ENCODE data around the gene PHC1.
"Not testable (repeated sequence)": the region's sequence is repeated elsewhere in the genome, so short reads cannot be mapped to it uniquely, and the experiment has no call there.

PHC1 gene

DNA sequence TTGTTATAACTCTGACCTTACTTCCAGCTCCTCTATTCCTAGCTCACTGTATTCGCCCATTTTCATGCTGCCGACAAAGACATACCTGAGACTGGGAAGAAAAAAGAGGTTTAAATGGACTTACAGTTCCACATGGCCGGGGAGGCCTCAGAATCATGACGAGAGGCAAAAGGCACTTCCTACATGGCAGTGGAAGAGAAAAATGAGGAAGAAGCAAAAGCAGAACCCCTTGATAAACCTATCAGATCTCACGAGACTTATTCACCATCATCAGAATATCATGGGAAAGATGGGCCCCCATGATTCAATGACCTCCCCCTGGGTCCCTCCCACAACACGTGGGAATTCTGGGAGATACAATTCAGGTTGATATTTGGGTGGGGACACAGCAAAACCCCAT lies 14.5 kb upstream of the PHC1 start:
- TF ChIP-seq, protein P1, sequence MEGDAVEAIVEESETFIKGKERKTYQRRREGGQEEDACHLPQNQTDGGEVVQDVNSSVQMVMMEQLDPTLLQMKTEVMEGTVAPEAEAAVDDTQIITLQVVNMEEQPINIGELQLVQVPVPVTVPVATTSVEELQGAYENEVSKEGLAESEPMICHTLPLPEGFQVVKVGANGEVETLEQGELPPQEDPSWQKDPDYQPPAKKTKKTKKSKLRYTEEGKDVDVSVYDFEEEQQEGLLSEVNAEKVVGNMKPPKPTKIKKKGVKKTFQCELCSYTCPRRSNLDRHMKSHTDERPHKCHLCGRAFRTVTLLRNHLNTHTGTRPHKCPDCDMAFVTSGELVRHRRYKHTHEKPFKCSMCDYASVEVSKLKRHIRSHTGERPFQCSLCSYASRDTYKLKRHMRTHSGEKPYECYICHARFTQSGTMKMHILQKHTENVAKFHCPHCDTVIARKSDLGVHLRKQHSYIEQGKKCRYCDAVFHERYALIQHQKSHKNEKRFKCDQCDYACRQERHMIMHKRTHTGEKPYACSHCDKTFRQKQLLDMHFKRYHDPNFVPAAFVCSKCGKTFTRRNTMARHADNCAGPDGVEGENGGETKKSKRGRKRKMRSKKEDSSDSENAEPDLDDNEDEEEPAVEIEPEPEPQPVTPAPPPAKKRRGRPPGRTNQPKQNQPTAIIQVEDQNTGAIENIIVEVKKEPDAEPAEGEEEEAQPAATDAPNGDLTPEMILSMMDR (conservative IDR thresholded peaks at IDR 0.05): no peak
- no peak overlapping the region for H3K27ac ChIP-seq

DNA sequence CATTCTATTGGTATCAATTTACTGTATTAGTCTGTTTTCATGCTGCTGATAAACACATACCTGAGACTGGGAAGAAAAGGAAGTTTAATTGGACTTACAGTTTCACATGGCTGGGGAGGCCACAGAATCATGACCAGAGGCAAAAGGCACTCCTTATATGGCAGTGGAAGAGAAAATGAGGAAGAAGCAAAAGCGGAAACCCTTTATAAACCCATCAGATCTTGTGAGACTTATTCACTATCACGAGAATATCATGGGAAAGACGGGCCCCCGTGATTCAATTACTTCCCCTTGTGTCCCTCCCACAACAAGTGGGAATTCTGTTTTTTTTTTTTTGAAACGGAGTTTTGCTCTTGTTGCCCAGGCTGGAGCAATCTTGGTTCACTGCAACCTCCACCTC lies 11.6 kb upstream of the PHC1 start:
- not testable (repeated sequence) for H3K27ac ChIP-seq

DNA sequence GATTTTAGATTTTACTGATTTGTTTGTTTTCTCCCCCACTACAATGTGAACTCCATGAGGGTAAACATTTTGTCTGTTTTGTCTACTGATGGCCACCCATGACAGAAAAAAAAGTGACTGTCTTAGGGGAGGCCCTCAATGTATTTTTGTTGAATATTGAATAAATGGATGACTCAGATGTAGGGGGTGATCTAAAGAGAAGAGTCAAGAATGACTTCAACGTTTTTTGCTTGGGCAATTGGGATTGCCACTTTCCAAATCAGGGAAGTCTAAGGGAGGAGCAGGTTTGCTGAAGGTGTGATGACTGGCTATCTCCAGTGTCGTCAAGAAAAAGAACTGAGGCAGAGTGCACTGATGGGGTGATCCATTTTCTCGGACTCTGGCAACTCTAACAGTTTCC lies 10.7 kb upstream of the PHC1 start:
- TF ChIP-seq, protein P1 (conservative IDR thresholded peaks at IDR 0.05): no peak
- no peak overlapping the region for H3K27ac ChIP-seq

DNA sequence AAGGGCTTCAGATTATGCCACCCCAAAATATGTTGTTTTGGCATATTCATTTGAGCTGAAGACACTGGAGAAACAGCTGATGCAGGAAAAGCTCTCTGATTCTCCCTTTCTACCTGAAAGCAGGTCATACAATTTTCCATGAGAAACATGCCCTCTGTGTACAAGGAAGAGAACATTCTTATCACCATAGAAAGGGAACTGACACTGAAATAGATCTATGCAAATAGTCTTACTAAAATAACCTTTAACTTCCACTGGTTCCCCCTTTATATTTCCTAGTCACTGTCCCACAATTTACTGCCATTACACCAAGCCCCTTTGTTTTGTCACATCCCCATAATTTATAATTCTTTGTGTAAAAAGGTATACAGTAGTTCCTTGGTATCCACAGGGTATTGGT lies 9.6 kb upstream of the PHC1 start:
- no peak overlapping the region for H3K27ac ChIP-seq
- TF ChIP-seq, protein P1 (conservative IDR thresholded peaks at IDR 0.05): no peak

DNA sequence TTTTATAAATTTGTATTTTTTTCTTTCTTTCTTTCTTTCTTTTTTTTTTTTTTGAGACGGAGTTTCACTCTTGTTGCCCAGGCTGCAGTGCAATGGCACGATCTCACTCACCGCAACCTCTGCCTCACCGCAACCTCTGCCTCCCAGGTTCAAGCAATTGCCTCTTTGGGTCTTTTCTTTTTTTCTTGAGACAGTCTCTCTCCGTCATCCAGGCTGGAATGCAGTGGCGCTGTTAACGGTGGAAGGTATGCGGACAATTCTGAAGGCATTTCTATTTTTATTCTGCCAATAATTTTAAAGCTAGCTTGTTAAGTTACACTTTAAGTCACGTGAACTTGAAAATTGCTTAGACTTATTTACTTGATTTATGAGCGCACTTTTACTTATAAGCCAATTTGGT lies 8.8 kb upstream of the PHC1 start:
- TF ChIP-seq, protein P1 (conservative IDR thresholded peaks at IDR 0.05): no peak
- H3K27ac ChIP-seq: no peak overlapping the region

DNA sequence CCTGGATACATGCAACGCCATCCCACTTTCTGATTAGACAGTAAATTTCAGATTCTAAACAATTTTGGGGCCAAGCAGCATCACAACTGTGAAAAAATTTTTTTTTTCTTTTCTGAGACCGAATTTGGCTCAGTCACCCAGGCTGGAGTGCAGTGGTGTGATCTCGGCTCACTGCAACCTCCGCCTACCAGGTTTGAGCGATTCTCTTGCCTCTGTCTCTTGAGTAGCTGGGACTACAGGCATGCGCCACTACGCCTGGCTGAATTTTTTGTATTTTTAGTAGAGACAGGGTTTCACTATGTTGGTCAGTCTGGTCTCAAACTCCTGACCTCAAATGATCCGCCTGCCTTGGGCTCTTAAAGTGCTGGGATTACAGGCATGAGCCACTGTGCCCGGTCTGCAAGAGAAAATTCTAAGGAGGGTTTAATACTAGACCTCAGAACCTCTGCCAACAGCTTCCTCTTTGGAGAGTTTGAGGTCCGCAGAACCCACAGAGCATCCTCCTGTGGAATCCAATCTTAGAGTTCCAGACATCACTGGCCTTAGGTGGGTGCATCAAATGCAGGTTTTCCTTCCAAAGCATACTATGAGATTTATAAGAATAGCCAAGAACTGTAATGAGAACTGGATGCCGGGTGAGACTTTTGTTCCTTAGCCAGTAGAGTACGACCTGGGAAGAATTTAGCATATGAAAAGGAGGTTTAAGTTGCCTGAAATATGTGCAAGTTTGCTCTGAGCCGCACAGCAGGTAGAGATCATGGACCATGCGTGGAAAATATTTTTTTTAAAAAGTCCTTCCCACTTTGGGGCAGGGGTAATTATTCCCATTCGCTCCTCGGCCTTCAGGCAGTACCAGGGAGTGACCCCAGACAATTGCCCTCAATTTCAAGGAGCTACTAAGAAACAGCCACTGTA lies 7.8 kb upstream of the PHC1 start:
- TF ChIP-seq, protein P1 (conservative IDR thresholded peaks at IDR 0.05): no peak
- H3K27ac ChIP-seq: no peak overlapping the region

DNA sequence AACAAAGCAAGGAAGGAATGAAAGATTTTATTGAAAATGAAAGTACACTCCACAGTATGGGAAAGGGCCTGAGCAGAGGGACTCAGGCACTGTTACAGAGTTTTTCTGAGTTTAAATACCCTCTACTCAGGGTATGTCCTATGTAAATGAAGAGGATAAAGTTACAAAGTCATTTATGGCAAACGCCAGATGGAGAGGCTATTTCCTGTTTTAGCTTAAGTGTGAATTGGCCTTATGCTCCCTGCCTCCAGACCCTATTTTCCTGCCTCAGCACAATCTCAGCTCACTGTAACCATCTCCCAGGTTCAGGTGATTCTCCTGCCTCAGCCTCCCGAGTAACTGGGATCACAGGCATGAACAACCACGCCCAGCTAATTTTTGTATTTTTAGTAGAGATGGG lies 6.8 kb upstream of the PHC1 start:
- TF ChIP-seq, protein P1 (conservative IDR thresholded peaks at IDR 0.05): no peak
- H3K27ac ChIP-seq: no peak overlapping the region

DNA sequence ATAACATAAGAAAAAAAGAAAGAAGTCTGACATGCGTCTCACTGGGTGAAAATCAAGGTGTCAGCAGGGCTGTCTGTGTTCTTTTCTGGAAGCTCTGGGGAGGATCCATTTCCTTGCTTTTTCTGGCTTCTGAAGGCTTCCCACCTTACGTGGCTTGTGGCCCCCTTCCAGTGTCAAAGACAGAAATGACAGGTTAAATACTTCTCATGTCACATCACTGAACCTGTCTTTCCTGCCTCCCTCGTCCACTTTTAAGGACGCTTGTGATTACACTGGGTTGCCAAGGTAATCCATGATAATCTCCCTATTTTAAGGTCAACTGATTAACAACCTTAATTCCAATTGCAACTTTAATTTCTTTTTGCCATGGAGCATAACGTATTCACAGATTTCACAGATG lies 4.6 kb upstream of the PHC1 start:
- TF ChIP-seq, protein P1 (conservative IDR thresholded peaks at IDR 0.05): no peak
- no peak overlapping the region for H3K27ac ChIP-seq
